ENCODE data around the gene METTL1.
A peak's percentile ranks its signal among the peaks of the same experiment; 100 is the strongest.

METTL1 gene

GRCh38 chr12:57761391-57761998, 10.4 kb downstream of the METTL1 start:
- Histone ChIP-seq H3K27me3 (replicated peaks; ENCODE audit: control insufficient read depth, insufficient read depth, low read length) (no peaks in the 10 kb centered on the region; the same call in 1 of the 2 replicates), H3K36me3 (ENCODE audit: control insufficient read depth, insufficient read depth, low read length) (peaks cover 8% of the 10 kb centered on the region), H3K4me3 (replicated peaks; ENCODE audit: low read depth, low read length) (no peak overlapping the region)
- TF ChIP-seq CTCF (IDR thresholded peaks at IDR 0.05; ENCODE audit: insufficient read depth, low read length, poor library complexity, severe bottlenecking) = no peak
- DNase-seq (ENCODE audit: extremely low read depth, insufficient read length) = no peak

GRCh38 chr12:57760347-57760982, 11.4 kb downstream of the METTL1 start:
- H3K4me3 ChIP-seq (replicated peaks; ENCODE audit: low read depth, low read length) = no peak overlapping the region
- DNase-seq (ENCODE audit: extremely low read depth, insufficient read length) = no peak
- peaks cover 8% of the 10 kb centered on the region for H3K36me3 ChIP-seq (ENCODE audit: control insufficient read depth, insufficient read depth, low read length)
- no peak for TF ChIP-seq CTCF (IDR thresholded peaks at IDR 0.05; ENCODE audit: insufficient read depth, low read length, poor library complexity, severe bottlenecking)
- H3K27me3 ChIP-seq (replicated peaks; ENCODE audit: control insufficient read depth, insufficient read depth, low read length) = no peaks in the 10 kb centered on the region; the same call in 1 of the 2 replicates

GRCh38 chr12:57759360-57759980, 12.4 kb downstream of the METTL1 start:
- peak; percentile 72 for TF ChIP-seq CTCF (IDR thresholded peaks at IDR 0.05; ENCODE audit: insufficient read depth, low read length, poor library complexity, severe bottlenecking)
- Histone ChIP-seq H3K4me3 (replicated peaks; ENCODE audit: low read depth, low read length) (no peak overlapping the region), H3K27me3 (replicated peaks; ENCODE audit: control insufficient read depth, insufficient read depth, low read length) (no peaks in the 10 kb centered on the region), H3K36me3 (ENCODE audit: control insufficient read depth, insufficient read depth, low read length) (peaks cover 8% of the 10 kb centered on the region)
- DNase-seq (ENCODE audit: extremely low read depth, insufficient read length) = no peak

GRCh38 chr12:57758552-57759359, 13.1 kb downstream of the METTL1 start:
- H3K36me3 ChIP-seq (ENCODE audit: control insufficient read depth, insufficient read depth, low read length) = peaks cover 8% of the 10 kb centered on the region
- no peaks in the 10 kb centered on the region for H3K27me3 ChIP-seq (replicated peaks; ENCODE audit: control insufficient read depth, insufficient read depth, low read length)
- TF ChIP-seq CTCF (IDR thresholded peaks at IDR 0.05; ENCODE audit: insufficient read depth, low read length, poor library complexity, severe bottlenecking) = no peak
- no peak overlapping the region for H3K4me3 ChIP-seq (replicated peaks; ENCODE audit: low read depth, low read length)
- DNase-seq (ENCODE audit: extremely low read depth, insufficient read length) = no peak

- TF ChIP-seq CTCF (IDR thresholded peaks at IDR 0.05; ENCODE audit: insufficient read depth, low read length, poor library complexity, severe bottlenecking) = no peak
- Histone ChIP-seq H3K36me3 (ENCODE audit: control insufficient read depth, insufficient read depth, low read length) (peaks cover 8% of the 10 kb centered on the region), H3K27me3 (replicated peaks; ENCODE audit: control insufficient read depth, insufficient read depth, low read length) (no peaks in the 10 kb centered on the region), H3K4me3 (replicated peaks; ENCODE audit: low read depth, low read length) (no peak overlapping the region)
- DNase-seq (ENCODE audit: extremely low read depth, insufficient read length) = no peak
Observed at GRCh38 chr12:57757771-57758170, 14.1 kb downstream of the METTL1 start.

All from GM06990 (cell line).